Progenitor cell of endocrine pancreas (in vitro differentiated cells): ENCODE data around the gene RCAN3. TPM values are rescaled to one million over a fixed set of nuclear protein-coding genes. Genes with fewer than 3 reads are reported as not detected.
A peak's percentile ranks its signal among the peaks of the same experiment; 100 is the strongest.

ENCODE experiments used
- DNase-seq: peaks from one replicate; pipeline ENCODE4 v3.0.0; 2021; ENCODE audit warnings: low spot score; ENCODE audit not compliant: unreplicated experiment
- H3K27ac Mint-ChIP-seq: 2 replicates; pipeline ENCODE4 v1.8.0; 2021; ENCODE audit warnings: mild to moderate bottlenecking, moderate library complexity, mixed read lengths
- H3K27me3 Mint-ChIP-seq: 2 replicates; pipeline ENCODE4 v1.8.0; 2021; ENCODE audit warnings: mixed read lengths
- H3K36me3 Mint-ChIP-seq: 2 replicates; pipeline ENCODE4 v1.8.0; 2022; ENCODE audit warnings: mixed read lengths; ENCODE audit not compliant: insufficient read depth
- H3K4me1 Mint-ChIP-seq: 2 replicates; pipeline ENCODE4 v1.8.0; 2021; ENCODE audit warnings: low read depth, mixed read lengths
- H3K4me3 Mint-ChIP-seq: 2 replicates; pipeline ENCODE4 v1.8.0; 2021; ENCODE audit warnings: low read depth, mild to moderate bottlenecking, moderate library complexity, mixed read lengths
- H3K9me3 Mint-ChIP-seq: 2 replicates; pipeline ENCODE4 v1.8.0; 2021; ENCODE audit warnings: low read depth, mixed read lengths
- CTCF ChIP-seq: fragments of 200-600 bp; sonication (generic); IDR thresholded peaks from one replicate; pipeline ENCODE4 v1.5.0; 2021; ENCODE audit warnings: antibody characterized with exemption, mild to moderate bottlenecking; ENCODE audit not compliant: unreplicated experiment
- total RNA-seq: library from RNA; stranded (reverse); gene quantifications from 2 replicates; pipeline ENCODE4 v1.2.1, GENCODE V29; 2021

The RCAN3 gene
- total RNA-seq, 1 donor from 2014 or later, result 31.0 TPM

- no peak for TF ChIP-seq CTCF
- H3K27me3 Mint-ChIP-seq, result no peaks in the 10 kb centered on the region
- H3K4me3 Mint-ChIP-seq, result peak overlapping the region; percentile 63
- peaks cover 25% of the 10 kb centered on the region for H3K4me1 Mint-ChIP-seq
- DNase-seq, result no peak
- no peak overlapping the region for H3K27ac Mint-ChIP-seq
- H3K36me3 Mint-ChIP-seq, result no peaks in the 10 kb centered on the region
- H3K9me3 Mint-ChIP-seq, result no peaks in the 10 kb centered on the region
These were observed 2.1 kb upstream of the RCAN3 start for GRCh38 chr1:24500448-24501048.

GRCh38 chr1:24501371-24502064, 1.1 kb upstream of the RCAN3 start:
- H3K9me3 Mint-ChIP-seq, result no peaks in the 10 kb centered on the region
- DNase-seq, result no peak
- peak overlapping the region; percentile 79 for H3K27ac Mint-ChIP-seq
- H3K36me3 Mint-ChIP-seq, result no peaks in the 10 kb centered on the region
- no peaks in the 10 kb centered on the region for H3K27me3 Mint-ChIP-seq
- peak overlapping the region; percentile 83 for H3K4me3 Mint-ChIP-seq
- peaks cover 31% of the 10 kb centered on the region for H3K4me1 Mint-ChIP-seq
- no peak for TF ChIP-seq CTCF

GRCh38 chr1:24502065-24502708, 449 bp upstream of the RCAN3 start:
- Mint-ChIP-seq H3K27ac (peak overlapping the region; percentile 79), H3K4me3 (peak overlapping the region; percentile 83), H3K27me3 (no peaks in the 10 kb centered on the region), H3K36me3 (no peaks in the 10 kb centered on the region), H3K9me3 (no peaks in the 10 kb centered on the region), H3K4me1 (peaks cover 38% of the 10 kb centered on the region)
- peak; percentile 61 for DNase-seq
- no peak for TF ChIP-seq CTCF

GRCh38 chr1:24503059-24503751, 569 bp downstream of the RCAN3 start:
- DNase-seq, result peak; percentile 10
- peak overlapping the region; percentile 94 for H3K27ac Mint-ChIP-seq
- H3K4me3 Mint-ChIP-seq, result peak overlapping the region; percentile 97
- H3K4me1 Mint-ChIP-seq, result peaks cover 47% of the 10 kb centered on the region
- TF ChIP-seq CTCF, result no peak
- peaks cover under 1% of the 10 kb centered on the region for H3K36me3 Mint-ChIP-seq
- no peaks in the 10 kb centered on the region for H3K27me3 Mint-ChIP-seq
- no peaks in the 10 kb centered on the region for H3K9me3 Mint-ChIP-seq

GRCh38 chr1:24503870-24504523, 1.4 kb downstream of the RCAN3 start:
- peaks cover 2% of the 10 kb centered on the region for H3K36me3 Mint-ChIP-seq
- H3K27me3 Mint-ChIP-seq, result no peaks in the 10 kb centered on the region
- H3K27ac Mint-ChIP-seq, result peak overlapping the region; percentile 94
- H3K4me1 Mint-ChIP-seq, result peaks cover 50% of the 10 kb centered on the region
- no peaks in the 10 kb centered on the region for H3K9me3 Mint-ChIP-seq
- no peak for TF ChIP-seq CTCF
- no peak for DNase-seq
- H3K4me3 Mint-ChIP-seq, result peak overlapping the region; percentile 97
